ENCODE measurements around the gene PLP2. TPM values are rescaled to one million over a fixed set of nuclear protein-coding genes. Genes with fewer than 3 reads are reported as not detected.

The PLP2 gene
- polyA plus RNA-seq, 1 donor (not counting 4 experiments of a cell fraction or from before 2014, with no cell fraction given) = 358 TPM

DNA sequence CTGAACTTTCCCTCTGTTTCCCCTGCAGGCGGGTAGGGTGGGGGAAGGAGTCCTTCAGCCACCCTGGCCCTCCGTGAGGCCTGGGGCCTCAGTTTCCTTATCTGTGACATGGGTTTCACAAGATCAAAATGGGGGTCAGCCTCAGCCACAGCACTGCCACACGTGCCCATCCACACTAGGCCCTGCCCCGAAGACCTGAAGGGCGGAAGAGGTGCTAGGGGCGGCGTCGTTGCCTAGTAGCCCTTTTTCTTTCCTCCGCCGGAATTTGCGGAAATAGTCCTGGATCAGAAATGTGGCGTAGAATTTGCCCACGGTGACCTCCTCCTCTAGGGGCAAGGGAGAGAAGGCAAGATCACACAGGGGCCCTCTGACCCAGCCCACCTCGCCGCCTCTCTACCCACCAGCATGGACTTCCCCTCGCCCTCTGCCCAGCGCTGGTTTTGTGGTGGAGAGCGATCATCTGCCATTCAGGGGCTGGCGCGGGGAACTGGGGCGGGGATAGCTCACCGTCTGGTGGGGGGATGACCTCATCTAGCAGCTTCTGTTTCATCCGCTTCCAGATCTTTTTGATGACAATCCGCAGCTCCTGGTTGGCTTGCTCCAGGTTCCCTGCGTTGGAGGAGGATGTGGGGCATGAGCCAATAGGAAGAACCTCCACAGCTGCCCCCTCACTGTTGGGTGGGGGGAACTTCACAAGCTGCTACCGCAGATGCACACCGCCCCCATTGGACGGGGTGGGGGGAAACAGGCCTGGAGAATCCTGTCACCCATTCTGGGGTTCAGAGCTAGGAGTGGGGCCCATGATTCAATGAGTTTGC is 37.9 kb downstream of the PLP2 start:
- Histone ChIP-seq H3K9me3 (ENCODE audit: control insufficient read depth, low read depth, low read length) (no peaks in the 10 kb centered on the region), H3K27me3 (ENCODE audit: control insufficient read depth, extremely low read depth, insufficient read depth, low read length) (no peaks in the 10 kb centered on the region), H3K36me3 (ENCODE audit: control insufficient read depth in 2 of 2, extremely low read depth in 1 of 2, insufficient read depth in 2 of 2, low read length in 2 of 2) (no peaks in the 10 kb centered on the region), H3K4me3 (ENCODE audit: control insufficient read depth in 2 of 3, extremely low read depth in 1 of 3, insufficient read depth in 2 of 3, low read depth in 1 of 3, low read length in 3 of 3) (no peak overlapping the region), H3K4me1 (ENCODE audit: control insufficient read depth, extremely low read depth, insufficient read depth, low read length) (no peaks in the 10 kb centered on the region), H4K20me1 (ENCODE audit: control insufficient read depth, extremely low read depth, insufficient read depth, low read length) (no peaks in the 10 kb centered on the region), H3K79me2 (ENCODE audit: control insufficient read depth, insufficient read depth, low read length) (no peaks in the 10 kb centered on the region), H3K27ac (ENCODE audit: control insufficient read depth, insufficient read depth, low read length) (no peak overlapping the region), H3K9me1 (ENCODE audit: control insufficient read depth, extremely low read depth, insufficient read depth, low read length) (no peaks in the 10 kb centered on the region), H2AFZ (ENCODE audit: control insufficient read depth, low read length) (no peak overlapping the region), H3K4me2 (ENCODE audit: control insufficient read depth, extremely low read depth, insufficient read depth, low read depth, low read length) (no peak overlapping the region), H3K9ac (ENCODE audit: control insufficient read depth, extremely low read depth, insufficient read depth, low read length) (no peak overlapping the region)
- no peak for DNase-seq (ENCODE audit: low read depth, low spot score)
- FAIRE-seq = no peak
- dilution Hi-C loops (cut with MboI; ENCODE audit: extremely low pct_ligation_motif_present, low sequenced_read_pairs) = no loop called here
- TF ChIP-seq EZH2 (IDR thresholded peaks at IDR 0.05; ENCODE audit: low read length) (no peak), CTCF (optimal IDR thresholded peaks at IDR 0.05 in 1 of 3, IDR thresholded peaks at IDR 0.05 in 1 of 3, conservative IDR thresholded peaks at IDR 0.05 in 1 of 3; ENCODE audit: extremely low read depth in 1 of 3, insufficient read depth in 2 of 3, low read length in 3 of 3) (no peak)

DNA sequence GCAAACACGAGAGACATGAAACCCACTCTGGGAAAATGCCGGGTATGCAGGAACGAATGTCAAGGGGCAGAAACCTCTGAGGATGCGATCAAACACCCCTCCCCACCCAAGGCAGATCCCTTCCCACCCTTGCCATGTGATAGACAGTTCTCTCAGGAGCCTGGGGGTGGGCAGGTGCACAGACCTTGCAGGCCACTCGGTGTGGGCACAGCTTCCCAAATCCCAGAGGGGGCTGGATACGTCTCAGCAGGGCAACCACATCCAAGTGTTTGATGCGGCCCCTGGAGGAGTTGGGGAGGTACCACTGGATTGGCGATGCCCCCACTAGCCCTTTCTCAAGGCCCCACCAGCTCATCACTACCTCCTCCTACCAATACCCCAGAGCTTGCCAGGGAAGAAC is 38.7 kb downstream of the PLP2 start:
- Histone ChIP-seq H3K4me2 (ENCODE audit: control insufficient read depth, extremely low read depth, insufficient read depth, low read depth, low read length) (no peak overlapping the region), H4K20me1 (ENCODE audit: control insufficient read depth, extremely low read depth, insufficient read depth, low read length) (no peaks in the 10 kb centered on the region), H3K4me1 (ENCODE audit: control insufficient read depth, extremely low read depth, insufficient read depth, low read length) (no peaks in the 10 kb centered on the region), H3K9ac (ENCODE audit: control insufficient read depth, extremely low read depth, insufficient read depth, low read length) (no peak overlapping the region), H3K27me3 (ENCODE audit: control insufficient read depth, extremely low read depth, insufficient read depth, low read length) (no peaks in the 10 kb centered on the region), H3K4me3 (ENCODE audit: control insufficient read depth in 2 of 3, extremely low read depth in 1 of 3, insufficient read depth in 2 of 3, low read depth in 1 of 3, low read length in 3 of 3) (no peak overlapping the region), H2AFZ (ENCODE audit: control insufficient read depth, low read length) (no peak overlapping the region), H3K27ac (ENCODE audit: control insufficient read depth, insufficient read depth, low read length) (no peak overlapping the region), H3K9me1 (ENCODE audit: control insufficient read depth, extremely low read depth, insufficient read depth, low read length) (no peaks in the 10 kb centered on the region), H3K79me2 (ENCODE audit: control insufficient read depth, insufficient read depth, low read length) (no peaks in the 10 kb centered on the region), H3K9me3 (ENCODE audit: control insufficient read depth, low read depth, low read length) (no peaks in the 10 kb centered on the region), H3K36me3 (ENCODE audit: control insufficient read depth in 2 of 2, extremely low read depth in 1 of 2, insufficient read depth in 2 of 2, low read length in 2 of 2) (no peaks in the 10 kb centered on the region)
- no peak for TF ChIP-seq EZH2 (IDR thresholded peaks at IDR 0.05; ENCODE audit: low read length)
- no peak for TF ChIP-seq CTCF (optimal IDR thresholded peaks at IDR 0.05 in 1 of 3, IDR thresholded peaks at IDR 0.05 in 1 of 3, conservative IDR thresholded peaks at IDR 0.05 in 1 of 3; ENCODE audit: extremely low read depth in 1 of 3, insufficient read depth in 2 of 3, low read length in 3 of 3)
- dilution Hi-C loops (cut with MboI; ENCODE audit: extremely low pct_ligation_motif_present, low sequenced_read_pairs) = no loop called here
- DNase-seq (ENCODE audit: low read depth, low spot score) (no peak), FAIRE-seq (no peak)

All from keratinocyte (primary cell).